Stimulated activated CD8-positive, alpha-beta memory T cell treated with anti-CD3 and anti-CD28 coated beads, Interleukin-2, amount 100 ng/mL, for 48 hours (primary cell): Measurements from ENCODE around the gene ZCCHC2.

ENCODE experiments used
- DNase-seq, 2 donors: peaks; one replicate each; pipeline ENCODE4 v3.0.0-alpha.2; 2020; ENCODE audit warnings: low read depth in 2 of 2

The ZCCHC2 gene

GRCh38 chr18:62537946-62538345, 15.1 kb downstream of the ZCCHC2 start:
- no peak for DNase-seq

- no peak for DNase-seq
Observed at GRCh38 chr18:62538881-62539280, 16.1 kb downstream of the ZCCHC2 start.

- DNase-seq = no peak
Observed at GRCh38 chr18:62539284-62540165, 16.7 kb downstream of the ZCCHC2 start.

- no peak for DNase-seq
Observed at GRCh38 chr18:62543021-62543420, 20.2 kb downstream of the ZCCHC2 start.

GRCh38 chr18:62545098-62545497, 22.3 kb downstream of the ZCCHC2 start:
- DNase-seq = no peak

- DNase-seq = no peak
Observed at GRCh38 chr18:62549755-62550154, 26.9 kb downstream of the ZCCHC2 start.

GRCh38 chr18:62550746-62551145, 27.9 kb downstream of the ZCCHC2 start:
- no peak for DNase-seq

GRCh38 chr18:62551972-62552513, 29.2 kb downstream of the ZCCHC2 start:
- DNase-seq = no peak

GRCh38 chr18:62554061-62554815, 31.4 kb downstream of the ZCCHC2 start:
- no peak for DNase-seq

GRCh38 chr18:62555135-62555534, 32.3 kb downstream of the ZCCHC2 start:
- no peak for DNase-seq

- no peak for DNase-seq
Observed at GRCh38 chr18:62556397-62556796, 33.6 kb downstream of the ZCCHC2 start.

GRCh38 chr18:62558015-62558663, 35.3 kb downstream of the ZCCHC2 start:
- no peak for DNase-seq

GRCh38 chr18:62564044-62564443, 41.2 kb downstream of the ZCCHC2 start:
- DNase-seq = no peak

- no peak for DNase-seq
Observed at GRCh38 chr18:62566199-62566598, 43.4 kb downstream of the ZCCHC2 start.

GRCh38 chr18:62566818-62567217, 44.0 kb downstream of the ZCCHC2 start:
- no peak for DNase-seq

- DNase-seq = no peak
Observed at GRCh38 chr18:62569081-62569655, 46.3 kb downstream of the ZCCHC2 start.

GRCh38 chr18:62571037-62571436, 48.2 kb downstream of the ZCCHC2 start:
- DNase-seq = no peak

- no peak for DNase-seq
Observed at GRCh38 chr18:62571648-62572047, 48.8 kb downstream of the ZCCHC2 start.

- DNase-seq = no peak
Observed at GRCh38 chr18:62572456-62572855, 49.6 kb downstream of the ZCCHC2 start.

- DNase-seq = no peak
Observed at GRCh38 chr18:62574776-62575175, 52.0 kb downstream of the ZCCHC2 start.

GRCh38 chr18:62576271-62576670, 53.4 kb downstream of the ZCCHC2 start:
- DNase-seq = no peak
